ENCODE data around the gene BCL2A1.

DNA sequence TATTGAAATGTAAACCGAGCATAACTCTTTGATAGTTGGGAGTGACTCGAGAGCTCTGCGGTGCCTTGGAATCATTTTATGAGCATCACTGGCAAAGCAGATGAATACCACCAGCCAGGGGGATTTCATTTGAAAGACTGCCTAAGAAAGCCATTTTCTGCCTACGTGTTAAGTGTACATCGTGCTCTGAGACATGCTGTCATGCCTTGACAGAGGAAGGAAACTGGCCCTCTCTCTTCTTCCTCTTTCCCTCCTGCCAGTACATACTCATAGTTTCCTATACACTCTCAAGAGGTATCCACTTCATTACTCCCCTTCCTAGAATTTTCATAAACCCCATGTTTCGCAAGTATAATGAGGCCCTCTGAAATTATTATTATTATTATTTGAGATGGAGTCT, 8.8 kb downstream of the BCL2A1 start:
- TF ChIP-seq, protein P1, sequence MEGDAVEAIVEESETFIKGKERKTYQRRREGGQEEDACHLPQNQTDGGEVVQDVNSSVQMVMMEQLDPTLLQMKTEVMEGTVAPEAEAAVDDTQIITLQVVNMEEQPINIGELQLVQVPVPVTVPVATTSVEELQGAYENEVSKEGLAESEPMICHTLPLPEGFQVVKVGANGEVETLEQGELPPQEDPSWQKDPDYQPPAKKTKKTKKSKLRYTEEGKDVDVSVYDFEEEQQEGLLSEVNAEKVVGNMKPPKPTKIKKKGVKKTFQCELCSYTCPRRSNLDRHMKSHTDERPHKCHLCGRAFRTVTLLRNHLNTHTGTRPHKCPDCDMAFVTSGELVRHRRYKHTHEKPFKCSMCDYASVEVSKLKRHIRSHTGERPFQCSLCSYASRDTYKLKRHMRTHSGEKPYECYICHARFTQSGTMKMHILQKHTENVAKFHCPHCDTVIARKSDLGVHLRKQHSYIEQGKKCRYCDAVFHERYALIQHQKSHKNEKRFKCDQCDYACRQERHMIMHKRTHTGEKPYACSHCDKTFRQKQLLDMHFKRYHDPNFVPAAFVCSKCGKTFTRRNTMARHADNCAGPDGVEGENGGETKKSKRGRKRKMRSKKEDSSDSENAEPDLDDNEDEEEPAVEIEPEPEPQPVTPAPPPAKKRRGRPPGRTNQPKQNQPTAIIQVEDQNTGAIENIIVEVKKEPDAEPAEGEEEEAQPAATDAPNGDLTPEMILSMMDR (IDR thresholded peaks at IDR 0.05) = no peak
- no peak for TF ChIP-seq POLR2A (IDR thresholded peaks at IDR 0.05)

Data from uterus (tissue), 2 donors.